ENCODE measurements around the gene FBXO10. TPM values are rescaled to one million over a fixed set of nuclear protein-coding genes. Genes with fewer than 3 reads are reported as not detected.
A peak's percentile ranks its signal among the peaks of the same experiment; 100 is the strongest.

The FBXO10 gene
- total and polyA plus RNA-seq, 2 of the 8 experiments (the other 6 are each of a cell fraction or from before 2014, with no cell fraction given): 13.1 to 13.9 TPM

DNA sequence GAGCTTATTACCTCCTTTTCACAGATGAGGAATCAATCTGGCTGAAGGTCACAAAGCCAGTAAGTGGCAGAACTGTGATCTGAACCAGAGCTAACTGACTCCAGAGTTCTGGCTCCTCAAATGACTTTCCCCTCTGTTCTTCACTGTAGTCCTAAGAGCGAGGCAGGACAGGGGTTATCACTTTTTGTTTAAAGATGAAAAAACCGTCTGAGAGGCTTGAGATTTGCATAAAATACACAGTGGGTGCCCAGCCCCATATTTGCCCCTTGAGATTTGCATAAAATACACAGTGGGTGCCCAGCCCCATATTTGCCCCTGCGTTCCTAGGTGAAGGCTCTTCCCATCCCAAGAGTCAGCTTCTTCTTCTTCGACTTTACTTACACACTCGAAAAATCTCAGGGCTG, 667 bp downstream of the FBXO10 start:
- DNase-seq (ENCODE audit: low read depth in 1 of 2, low spot score in 2 of 2): no peak
- ChIA-PET POLR2A (ENCODE audit: partially characterized antibody) (interaction anchor here (0.6 to 8.0 kb wide), 10 partner anchors 9 to 199 kb away, joined by 3 to 52 read pairs (median 3); partner anchors contain the start of genes POLR1E and TOMM5), CTCF (ENCODE audit: partially characterized antibody) (interaction anchor here (0.7 to 1.5 kb wide), 5 partner anchors 10 to 94 kb away, joined by 3 to 5 read pairs (median 3); no protein-coding TSS in a partner anchor)
- Histone ChIP-seq H3K9ac (replicated peaks in 1 of 4; ENCODE audit: extremely low read depth in 1 of 4, low read depth in 3 of 4, low read length in 3 of 4) (peak overlapping the region; percentile 56 to 84 (median 68); a peak in 6 of 7 replicates), H4K8ac (ENCODE audit: extremely low read depth, insufficient read depth, low read length) (peak overlapping the region; percentile 85; the same call in 1 of the 2 replicates), H2AK5ac (ENCODE audit: low read depth, low read length) (no peak overlapping the region), H3K14ac (ENCODE audit: insufficient read length) (no peak overlapping the region), H4K20me1 (replicated peaks in 1 of 2; ENCODE audit: control insufficient read depth in 1 of 2, insufficient read depth in 2 of 2, low read length in 2 of 2) (peaks cover 5 to 6% of the 10 kb centered on the region in 2 experiments), H3K56ac (replicated peaks; ENCODE audit: insufficient read length, low read depth, low read length) (no peak overlapping the region), H2BK20ac (ENCODE audit: low read length) (no peak overlapping the region), H3K4me3 (ENCODE audit: extremely low read depth in 1 of 4, insufficient read depth in 2 of 4, low read depth in 3 of 4, low read length in 4 of 4) (peak overlapping the region; percentile 69 to 91 (median 79)), H4K91ac (replicated peaks; ENCODE audit: insufficient read length, low read length) (no peak overlapping the region), H2BK5ac (ENCODE audit: low read depth, low read length) (no peak overlapping the region), H3K36me3 (ENCODE audit: control insufficient read depth in 2 of 4, insufficient read depth in 4 of 4, low read length in 3 of 4) (peaks cover 0 to 6% (median 0%) of the 10 kb centered on the region in 4 experiments; a peak in 1 of 8 replicates), H2BK12ac (ENCODE audit: low read depth, low read length) (no peak overlapping the region), H3K23ac (ENCODE audit: insufficient read length) (no peak overlapping the region), H3K23me2 (ENCODE audit: low read depth, low read length) (peaks cover 9% of the 10 kb centered on the region), H2AFZ (ENCODE audit: low read length) (0 out of 2 replicates have a peak overlapping the region, but pooled peaks have one; percentile 75), H3K79me1 (ENCODE audit: low read depth, low read length) (peaks cover 7% of the 10 kb centered on the region), H3K79me2 (ENCODE audit: control insufficient read depth in 1 of 2, insufficient read depth in 2 of 2, low read length in 2 of 2) (peaks cover 0 to 18% of the 10 kb centered on the region in 2 experiments; a peak in 2 of 4 replicates), H3K18ac (ENCODE audit: extremely low read depth, low read length) (0 out of 2 replicates have a peak overlapping the region, but pooled peaks have one; percentile 39), H3K9me3 (ENCODE audit: insufficient read depth in 2 of 2, low read depth in 1 of 2, low read length in 1 of 2) (no peaks in the 10 kb centered on the region), H3K4ac (replicated peaks; ENCODE audit: insufficient read length, low read depth, low read length) (no peak overlapping the region), H2BK15ac (ENCODE audit: low read length) (no peak overlapping the region), H4K5ac (ENCODE audit: insufficient read length, low read depth, low read length) (no peak overlapping the region), H3K4me1 (replicated peaks in 1 of 4; ENCODE audit: control insufficient read depth in 3 of 4, insufficient read depth in 4 of 4, low read length in 3 of 4) (peaks cover 8 to 25% (median 18%) of the 10 kb centered on the region in 4 experiments), H3K27ac (ENCODE audit: low read depth, low read length) (0 out of 2 replicates have a peak overlapping the region, but pooled peaks have one; percentile 18), H3K27me3 (replicated peaks in 1 of 4; ENCODE audit: control insufficient read depth in 3 of 4, extremely low read depth in 1 of 4, insufficient read depth in 3 of 4, low read length in 3 of 4) (no peaks in the 10 kb centered on the region; a peak in 1 of 7 replicates), H3K4me2 (ENCODE audit: insufficient read depth in 1 of 2, low read depth in 2 of 2, low read length in 2 of 2) (peak overlapping the region; percentile 91 to 94), H2BK120ac (replicated peaks; ENCODE audit: low read depth, low read length) (no peak overlapping the region)
- TF ChIP-seq EP300 (IDR thresholded peaks at IDR 0.05; ENCODE audit: borderline replicate concordance in 1 of 2, low read depth in 2 of 2, low read length in 2 of 2): no peak
- TF ChIP-seq CREB1 (IDR thresholded peaks at IDR 0.05): no peak
- no peak for TF ChIP-seq SP4 (IDR thresholded peaks at IDR 0.05; ENCODE audit: low read length)
- no peak for TF ChIP-seq PHF8 (conservative IDR thresholded peaks at IDR 0.05; ENCODE audit: low read depth, low read length)
- TF ChIP-seq SRF (IDR thresholded peaks at IDR 0.05; ENCODE audit: low read depth, low read length): no peak
- no peak for TF ChIP-seq RAD21 (IDR thresholded peaks at IDR 0.05 in 1 of 2, conservative IDR thresholded peaks at IDR 0.05 in 1 of 2; ENCODE audit: low read depth in 2 of 2, low read length in 2 of 2)
- TF ChIP-seq HDAC6 (IDR thresholded peaks at IDR 0.05; ENCODE audit: low read depth, low read length): no peak
- no peak for TF ChIP-seq YY1 (IDR thresholded peaks at IDR 0.05; ENCODE audit: low read depth, low read length)
- 22% methylated on average over 5 of the region's 5 CpGs; no CpG with 5 or more reads in 1 of the 2 experiments for WGBS, 2 experiments (ENCODE audit: extremely low coverage in 1 of 2, insufficient coverage in 1 of 2, insufficient read length in 1 of 2, insufficient replicate concordance in 2 of 2, low coverage in 1 of 2, low lambda C conversion rate in 2 of 2, missing lambda C conversion rate in 1 of 2)
- FAIRE-seq: no peak
